GM12878 (cell line): ENCODE data around the gene LINC00632. TPM values are rescaled to one million over a fixed set of nuclear protein-coding genes. Genes with fewer than 3 reads are reported as not detected.

Experiments
- ATAC-seq: fragments of 200-7000 bp; cut with Tn5 transposase; 3 replicates; pipeline ENCODE4 v1.9.1; 2020; ENCODE audit warnings: mild to moderate bottlenecking, moderate library complexity
- BruUV-seq: library from RNA; stranded (reverse); fragments of 400-500 nt; replicated peaks from 2 replicates; lab custom pipeline; 2021; lab: Mats Ljungman, UMichigan
- CTCF ChIA-PET: fragments of 300-600 bp; sonication (Branson Sonifier 250); formaldehyde crosslinking; extraction: SDS; loops from one replicate; lab custom pipeline; 2021; ENCODE audit warnings: inconsistent platforms; lab: Yijun Ruan, JAX
- POLR2A ChIA-PET: fragments of 350-600 bp; formaldehyde crosslinking; extraction: SDS; loops from one replicate; lab custom pipeline; 2021; ENCODE audit warnings: inconsistent platforms; lab: Charles Lee
- RAD21 ChIA-PET: fragments of 300-600 bp; sonication (Branson Sonifier 250); formaldehyde crosslinking; loops from one replicate; lab custom pipeline; 2023; ENCODE audit warnings: antibody characterized with exemption; ENCODE audit not compliant: unreplicated experiment; lab: Charles Lee
- SMC1A ChIA-PET: fragments of 300-600 bp; sonication (Branson Sonifier 250); formaldehyde crosslinking; loops from one replicate; lab custom pipeline; 2023; ENCODE audit not compliant: unreplicated experiment, uncharacterized antibody; lab: Charles Lee
- DNase-seq: peaks from one replicate; pipeline ENCODE4 v3.0.0-alpha.2; 2011; ENCODE audit warnings: low read depth, low spot score
- FAIRE-seq: peaks from 3 replicates; lab custom pipeline; 2011; peaks lifted over from hg19 to GRCh38; lab: Jason Lieb, UNC
- H2AFZ ChIP-seq: 2 replicates; pipeline ENCODE4 v1.6.0; 2011; ENCODE audit warnings: low read depth, low read length, control low read depth; ENCODE audit not compliant: control insufficient read depth
- H3K27ac ChIP-seq: 2 replicates; pipeline ENCODE4 v1.5.1; 2011; ENCODE audit warnings: control low read depth; ENCODE audit not compliant: control insufficient read depth, insufficient read depth
- H3K27me3 ChIP-seq, 2 experiments: replicated peaks in 1 of 2; 2 replicates each; pipeline versions ENCODE4 v1.6.0 to v1.6.1; 2011; ENCODE audit warnings: low read length in 1 of 2; ENCODE audit not compliant: control insufficient read depth in 2 of 2, insufficient read depth in 2 of 2
- H3K36me3 ChIP-seq, 2 experiments: 2 replicates each; pipeline ENCODE4 v1.5.1; 2011; ENCODE audit warnings: low read length in 1 of 2; ENCODE audit not compliant: control insufficient read depth in 2 of 2, insufficient read depth in 2 of 2
- H3K4me1 ChIP-seq: 2 replicates; pipeline ENCODE4 v1.6.1; 2011; ENCODE audit warnings: mild to moderate bottlenecking, low read length, moderate library complexity, mixed read lengths; ENCODE audit not compliant: control insufficient read depth, insufficient read depth
- H3K4me2 ChIP-seq: 2 replicates; pipeline ENCODE4 v1.6.0; 2011; ENCODE audit warnings: control low read depth; ENCODE audit not compliant: control insufficient read depth, insufficient read depth
- H3K4me3 ChIP-seq: fragments of 200-600 bp; sonication (generic); 2 replicates; pipeline ENCODE4 v1.5.1; 2016
- H3K79me2 ChIP-seq: 2 replicates; pipeline ENCODE4 v1.6.0; 2011; ENCODE audit warnings: low read length; ENCODE audit not compliant: control insufficient read depth, insufficient read depth
- H3K9ac ChIP-seq: 2 replicates; pipeline ENCODE4 v1.8.0; 2011; ENCODE audit warnings: low read length, control low read depth, mixed read lengths; ENCODE audit not compliant: control insufficient read depth, insufficient read depth
- H3K9me3 ChIP-seq: replicated peaks from 3 replicates; pipeline ENCODE4 v1.5.1; 2011; ENCODE audit warnings: mild to moderate bottlenecking, low read length; ENCODE audit not compliant: control insufficient read depth, insufficient read depth
- H4K20me1 ChIP-seq: 2 replicates; pipeline ENCODE4 v1.6.0; 2011; ENCODE audit not compliant: control insufficient read depth, insufficient read depth
- CTCF ChIP-seq, 3 experiments: IDR thresholded peaks in 2 of 3; conservative IDR thresholded peaks in 1 of 3; 2 replicates each; pipeline ENCODE4 v1.5.1; 2011; ENCODE audit warnings: low read depth in 3 of 3, low read length in 3 of 3, mild to moderate bottlenecking in 3 of 3, control low read depth in 2 of 3, moderate library complexity in 2 of 3, inconsistent platforms in 1 of 3, mixed read lengths in 1 of 3; ENCODE audit not compliant: control insufficient read depth in 2 of 3, insufficient read depth in 1 of 3; ENCODE audit errors: extremely low read depth in 1 of 3
- FOS ChIP-seq: IDR thresholded peaks from 3 replicates; pipeline ENCODE4 v1.6.1; 2011; ENCODE audit warnings: borderline replicate concordance; ENCODE audit not compliant: insufficient read length; ENCODE audit errors: extremely low read depth
- FOXM1 ChIP-seq: IDR thresholded peaks from 2 replicates; pipeline ENCODE4 v1.6.1; 2012; ENCODE audit warnings: low read depth, mild to moderate bottlenecking, inconsistent platforms, low read length, moderate library complexity
- GATAD2B ChIP-seq: fragments of 450-650 bp; conservative IDR thresholded peaks from 2 replicates; pipeline ENCODE4 v1.6.1; 2017; ENCODE audit warnings: low read depth, mild to moderate bottlenecking, moderate library complexity
- HDAC2 ChIP-seq: fragments of 200-600 bp; sonication (generic); IDR thresholded peaks from 2 replicates; pipeline ENCODE4 v1.6.1; 2017
- IKZF2 ChIP-seq, 2 experiments: fragments of 450-650 bp; IDR thresholded peaks; 2 replicates each; pipeline ENCODE4 v1.6.1; 2017; ENCODE audit warnings: mild to moderate bottlenecking in 2 of 2, moderate library complexity in 2 of 2
- PKNOX1 ChIP-seq: fragments of 450-650 bp; IDR thresholded peaks from 2 replicates; pipeline ENCODE4 v1.6.1; 2016; ENCODE audit warnings: mild to moderate bottlenecking
- SMAD5 ChIP-seq: IDR thresholded peaks from 2 replicates; pipeline ENCODE4 v1.6.1; 2016; ENCODE audit warnings: antibody characterized with exemption, low read depth
- WGBS: methylation state at CpG from one replicate; pipeline ENCODE4 v1.1.6; 2016; ENCODE audit warnings: low lambda C conversion rate; ENCODE audit not compliant: insufficient replicate concordance, insufficient coverage; ENCODE audit errors: missing lambda C conversion rate; 5-methylcytosine and 5-hydroxymethylcytosine counted together
- in situ Hi-C: fragments of 300-500 bp; cut with MboI; formaldehyde crosslinking; loops from 9 replicates; pipeline ENCODE4 v1.14.3; 2018; ENCODE audit warnings: mixed read lengths
- intact Hi-C: fragments of 100-400 bp; cut with micrococcal nuclease; formaldehyde crosslinking; loops from one replicate; pipeline ENCODE4 v1.14.2; 2022; ENCODE audit not compliant: unreplicated experiment
- polyA plus RNA-seq, 11 experiments: library from polyadenylated mRNA; depleted of rRNA in 4 of 11; unstranded in 6 of 11; stranded (reverse) in 5 of 11; fragments of >200 nt; fragmentation: Nextera tagmentation in 4 of 11; fragmentation: Illumina TruSeq in 1 of 11; extraction: Ambion mirVana in 4 of 11; extraction: Trizol in 1 of 11; gene quantifications; 1 replicate in 1 of 11; 2 replicates in 10 of 11; pipeline versions ENCODE4 v1.2.1 to v1.2.3, GENCODE V29; 2011 to 2016; ENCODE audit warnings: inconsistent platforms in 2 of 11, missing spikeins in 2 of 11, low read depth in 1 of 11
- total RNA-seq, 4 experiments: library from RNA; depleted of rRNA in 3 of 4; stranded (reverse); fragments of >200 nt in 3 of 4; fragmentation: Illumina TruSeq in 1 of 4; extraction: Trizol in 1 of 4; gene quantifications; 2 replicates each; pipeline versions ENCODE4 v1.2.1 to v1.2.3, GENCODE V29; 2013 to 2021

The LINC00632 gene
- total and polyA plus RNA-seq, 10 of the 15 experiments (the other 5 are each of a cell fraction or from before 2014, with no cell fraction given): 0.26 to 0.50 TPM; not detected in 8

- no peak for ATAC-seq
- Histone ChIP-seq H3K36me3 (no peaks in the 10 kb centered on the region), H3K4me1 (no peaks in the 10 kb centered on the region), H3K79me2 (no peaks in the 10 kb centered on the region), H3K27ac (no peak overlapping the region), H3K4me2 (no peak overlapping the region), H3K27me3 (no peaks in the 10 kb centered on the region), H3K9me3 (no peaks in the 10 kb centered on the region), H4K20me1 (no peaks in the 10 kb centered on the region), H2AFZ (no peak overlapping the region), H3K4me3 (no peak overlapping the region), H3K9ac (no peak overlapping the region)
- CTCF ChIA-PET: no interaction called here
- intact Hi-C loops (no loop called here), in situ Hi-C loops (no loop called here)
- RAD21 ChIA-PET: no interaction called here
- SMC1A ChIA-PET: no interaction called here
- no peak for FAIRE-seq
- WGBS: 49% methylated on average over 2 of the region's 2 CpGs
- no peak for DNase-seq
- POLR2A ChIA-PET: no interaction called here
- TF ChIP-seq CTCF (IDR thresholded peaks at IDR 0.05 in 2 of 3, conservative IDR thresholded peaks at IDR 0.05 in 1 of 3; ENCODE audit: control insufficient read depth in 2 of 3, extremely low read depth in 1 of 3, insufficient read depth in 1 of 3, low read depth in 3 of 3, low read length in 3 of 3) (no peak), IKZF2 (IDR thresholded peaks at IDR 0.05) (no peak), SMAD5 (no peak), FOXM1 (no peak), GATAD2B (no peak), FOS (no peak), PKNOX1 (no peak), HDAC2 (no peak)
- no TSS peak for BruUV-seq
These were observed 127.3 kb downstream of the LINC00632 start for GRCh38 chrX:140836874-140837273.

Other genes with a start within 250 kb of the LINC00632 start
- not detected in 2 replicates for gene SOX3, start 204.7 kb upstream of the LINC00632 start, total RNA-seq (2014; rRNA removed)
- not detected in 2 replicates for gene SOX3, start 204.7 kb upstream of the LINC00632 start, total RNA-seq (2014; rRNA removed; fragmentation: Illumina TruSeq; extraction: Trizol)
- gene SOX3, start 204.7 kb upstream of the LINC00632 start, total RNA-seq (2021): not detected in 2 replicates
- gene SOX3, start 204.7 kb upstream of the LINC00632 start, polyA plus RNA-seq (2011; rRNA removed): not detected in 2 replicates
- not detected in 2 replicates for gene SOX3, start 204.7 kb upstream of the LINC00632 start, polyA plus RNA-seq (2014; fragmentation: Illumina TruSeq; extraction: Trizol)
- gene SOX3, start 204.7 kb upstream of the LINC00632 start, polyA plus RNA-seq (2014; fragmentation: Nextera tagmentation; extraction: Ambion mirVana): not detected
- not detected in 2 replicates for gene SOX3, start 204.7 kb upstream of the LINC00632 start, polyA plus RNA-seq (2014; rRNA removed)
- not detected for gene SOX3, start 204.7 kb upstream of the LINC00632 start, polyA plus RNA-seq (2016; fragmentation: Nextera tagmentation; extraction: Ambion mirVana)